Heart left ventricle (tissue), 13 donors: ENCODE results near the gene CAPN9.

ENCODE experiments used
- POLR2A ChIP-seq, 2 donors: fragments of 450-650 bp; IDR thresholded peaks; one replicate each; pipeline ENCODE4 v1.6.1; 2017; ENCODE audit warnings: antibody characterized with exemption in 2 of 2, mild to moderate bottlenecking in 2 of 2, moderate library complexity in 2 of 2
- TF ChIP-seq, protein P1 (sequence below), 12 donors: fragments of 200-600 bp; sonication (generic) in 4 of 12; IDR thresholded peaks; one replicate each; pipeline versions ENCODE4 v1.5.0 to v1.8.0; 2018 to 2022; ENCODE audit warnings: antibody characterized with exemption in 12 of 12, mild to moderate bottlenecking in 5 of 12
- donor health status: ischemic (EF 13 %, LVEDD 7.1; RV severe dilation, severe dysfunction).
- donor health status: DM: no; HTN: yes; CAD: no.
- donor health status: DM: no; HTN: no; CAD: no.
- donor health status: ischemic (EF 25% LVEDD 6.9; RV normal size, moderate dysfunction).
- donor health status: ischemic (EF 25% LVEDD 5.7; RV mildly dilated, moderate dysfunction).
- donor health status: ischemic (EF 35%, LVEDD 5.7; RV mildly dilated, moderate dysfunction).
- donor health status: nonischemic (EF 11% LVEDD 7.7; RV severe dilation, severe dysfunction).
- donor health status: DM: yes; HTN: yes; CAD: no.
- donor health status: PGD.
- donor health status: ischemic (EF 29% LVEDD 5.4; RV normal size, mild dysfunction).
- donor health status: nonischemic (EF 23%, LVEDD 6.1; RV moderate dilation, normal function).

DNA sequence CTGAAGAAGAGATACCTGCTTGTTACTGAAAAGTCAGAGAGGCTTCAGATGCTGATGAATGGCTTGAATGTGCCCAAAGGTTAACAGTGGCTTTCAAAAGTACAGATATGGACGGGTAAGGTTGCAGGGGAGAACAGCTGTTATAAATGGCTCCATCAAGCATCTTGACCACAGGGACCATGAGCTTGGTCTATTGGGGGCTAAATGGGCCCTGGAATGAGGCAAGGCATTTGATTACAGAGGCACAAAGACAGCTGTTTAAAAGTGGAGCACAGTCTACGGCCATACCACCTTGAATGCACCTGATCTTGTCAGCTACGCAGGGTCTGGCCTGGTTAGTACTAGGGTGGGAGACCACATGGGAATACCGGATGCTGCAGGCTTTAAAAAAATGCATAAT lies 72.8 kb downstream of the CAPN9 start:
- TF ChIP-seq, protein P1, sequence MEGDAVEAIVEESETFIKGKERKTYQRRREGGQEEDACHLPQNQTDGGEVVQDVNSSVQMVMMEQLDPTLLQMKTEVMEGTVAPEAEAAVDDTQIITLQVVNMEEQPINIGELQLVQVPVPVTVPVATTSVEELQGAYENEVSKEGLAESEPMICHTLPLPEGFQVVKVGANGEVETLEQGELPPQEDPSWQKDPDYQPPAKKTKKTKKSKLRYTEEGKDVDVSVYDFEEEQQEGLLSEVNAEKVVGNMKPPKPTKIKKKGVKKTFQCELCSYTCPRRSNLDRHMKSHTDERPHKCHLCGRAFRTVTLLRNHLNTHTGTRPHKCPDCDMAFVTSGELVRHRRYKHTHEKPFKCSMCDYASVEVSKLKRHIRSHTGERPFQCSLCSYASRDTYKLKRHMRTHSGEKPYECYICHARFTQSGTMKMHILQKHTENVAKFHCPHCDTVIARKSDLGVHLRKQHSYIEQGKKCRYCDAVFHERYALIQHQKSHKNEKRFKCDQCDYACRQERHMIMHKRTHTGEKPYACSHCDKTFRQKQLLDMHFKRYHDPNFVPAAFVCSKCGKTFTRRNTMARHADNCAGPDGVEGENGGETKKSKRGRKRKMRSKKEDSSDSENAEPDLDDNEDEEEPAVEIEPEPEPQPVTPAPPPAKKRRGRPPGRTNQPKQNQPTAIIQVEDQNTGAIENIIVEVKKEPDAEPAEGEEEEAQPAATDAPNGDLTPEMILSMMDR (IDR thresholded peaks at IDR 0.05), result no peak
- no peak for TF ChIP-seq POLR2A (IDR thresholded peaks at IDR 0.05)
